Left ventricle myocardium inferior (tissue), 1 donor: Measurements from ENCODE around the gene ACOX3. TPM values are rescaled to one million over a fixed set of nuclear protein-coding genes. Genes with fewer than 3 reads are reported as not detected.
A peak's percentile ranks its signal among the peaks of the same experiment; 100 is the strongest.

Experiments used
- DNase-seq: peaks from one replicate; pipeline ENCODE4 v3.0.0-alpha.2; 2020
- H3K27ac ChIP-seq: fragments of 200-600 bp; replicated peaks from 2 replicates; pipeline ENCODE4 v1.8.0; 2021
- H3K27me3 ChIP-seq: fragments of 200-600 bp; 2 replicates; pipeline ENCODE4 v1.8.0; 2021; ENCODE audit warnings: low read depth
- H3K36me3 ChIP-seq: fragments of 200-600 bp; 2 replicates; pipeline ENCODE4 v1.8.0; 2021
- H3K4me1 ChIP-seq: fragments of 200-600 bp; 2 replicates; pipeline ENCODE4 v1.8.0; 2021
- H3K4me3 ChIP-seq: fragments of 200-600 bp; 2 replicates; pipeline ENCODE4 v1.8.0; 2021; ENCODE audit warnings: mild to moderate bottlenecking, moderate library complexity
- H3K9me3 ChIP-seq: fragments of 200-600 bp; replicated peaks from 2 replicates; pipeline ENCODE4 v1.8.0; 2021
- intact Hi-C: fragments of 100-400 bp; cut with micrococcal nuclease; formaldehyde crosslinking; loops from one replicate; pipeline ENCODE4 v1.11.0; 2022
- total RNA-seq: library from RNA; stranded (reverse); fragmentation: NEBNext Ultra II Directional; extraction: Animal tissue kit (Norgen Biotek cat#: 25700); gene quantifications from one replicate; pipeline ENCODE4 v1.2.1, GENCODE V29; 2021
- TF ChIP-seq, protein P1 (sequence below): fragments of 200-600 bp; IDR thresholded peaks from 2 replicates; pipeline ENCODE4 v1.8.0; 2021; ENCODE audit warnings: antibody characterized with exemption, mild to moderate bottlenecking, borderline replicate concordance
- donor health status: DM: no; HTN: yes; CAD: no; lungs with severe emphysema.

Gene ACOX3
- total RNA-seq, 1 donor from 2014 or later = 22.0 TPM

GRCh38 chr4:8364141-8364540 lies 76.4 kb downstream of the ACOX3 start:
- DNase-seq = no peak
- no peak overlapping the region for H3K4me3 ChIP-seq
- H3K4me1 ChIP-seq = peaks cover 29% of the 10 kb centered on the region
- peak overlapping the region; percentile 40 for H3K27ac ChIP-seq
- H3K9me3 ChIP-seq = no peaks in the 10 kb centered on the region
- H3K27me3 ChIP-seq = no peaks in the 10 kb centered on the region
- intact Hi-C loops = no loop called here
- TF ChIP-seq, protein P1, sequence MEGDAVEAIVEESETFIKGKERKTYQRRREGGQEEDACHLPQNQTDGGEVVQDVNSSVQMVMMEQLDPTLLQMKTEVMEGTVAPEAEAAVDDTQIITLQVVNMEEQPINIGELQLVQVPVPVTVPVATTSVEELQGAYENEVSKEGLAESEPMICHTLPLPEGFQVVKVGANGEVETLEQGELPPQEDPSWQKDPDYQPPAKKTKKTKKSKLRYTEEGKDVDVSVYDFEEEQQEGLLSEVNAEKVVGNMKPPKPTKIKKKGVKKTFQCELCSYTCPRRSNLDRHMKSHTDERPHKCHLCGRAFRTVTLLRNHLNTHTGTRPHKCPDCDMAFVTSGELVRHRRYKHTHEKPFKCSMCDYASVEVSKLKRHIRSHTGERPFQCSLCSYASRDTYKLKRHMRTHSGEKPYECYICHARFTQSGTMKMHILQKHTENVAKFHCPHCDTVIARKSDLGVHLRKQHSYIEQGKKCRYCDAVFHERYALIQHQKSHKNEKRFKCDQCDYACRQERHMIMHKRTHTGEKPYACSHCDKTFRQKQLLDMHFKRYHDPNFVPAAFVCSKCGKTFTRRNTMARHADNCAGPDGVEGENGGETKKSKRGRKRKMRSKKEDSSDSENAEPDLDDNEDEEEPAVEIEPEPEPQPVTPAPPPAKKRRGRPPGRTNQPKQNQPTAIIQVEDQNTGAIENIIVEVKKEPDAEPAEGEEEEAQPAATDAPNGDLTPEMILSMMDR = no peak
- peaks cover 22% of the 10 kb centered on the region for H3K36me3 ChIP-seq

DNA sequence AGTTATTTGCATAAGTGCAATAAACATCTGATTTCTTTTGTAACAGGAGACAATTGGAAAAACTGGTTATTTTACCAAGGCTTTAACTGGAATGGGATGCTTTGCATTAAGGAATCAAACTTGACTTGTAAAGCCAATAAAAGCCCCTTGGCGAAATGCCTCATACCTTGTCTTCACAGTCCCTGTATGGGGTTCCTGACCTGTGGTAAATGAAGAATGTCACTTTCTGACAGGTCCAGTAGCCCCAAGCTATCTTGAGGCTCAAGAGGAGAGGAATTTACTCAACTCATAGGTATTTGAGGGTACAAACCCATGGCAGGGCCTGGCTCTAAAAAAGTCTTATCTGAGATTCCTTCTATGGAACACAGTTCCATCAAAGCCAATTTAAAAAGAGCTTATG lies 78.0 kb downstream of the ACOX3 start:
- peaks cover 22% of the 10 kb centered on the region for H3K36me3 ChIP-seq
- TF ChIP-seq, protein P1 = no peak
- H3K27me3 ChIP-seq = no peaks in the 10 kb centered on the region
- peaks cover 29% of the 10 kb centered on the region for H3K4me1 ChIP-seq
- H3K9me3 ChIP-seq = no peaks in the 10 kb centered on the region
- H3K27ac ChIP-seq = no peak overlapping the region
- H3K4me3 ChIP-seq = no peak overlapping the region
- intact Hi-C loops = no loop called here
- no peak for DNase-seq

GRCh38 chr4:8359193-8359592 lies 81.3 kb downstream of the ACOX3 start:
- TF ChIP-seq, protein P1 = no peak
- Histone ChIP-seq H3K36me3 (no peaks in the 10 kb centered on the region), H3K9me3 (no peaks in the 10 kb centered on the region), H3K27ac (no peak overlapping the region), H3K4me3 (no peak overlapping the region), H3K27me3 (no peaks in the 10 kb centered on the region), H3K4me1 (peaks cover 36% of the 10 kb centered on the region)
- intact Hi-C loops = no loop called here
- no peak for DNase-seq

DNA sequence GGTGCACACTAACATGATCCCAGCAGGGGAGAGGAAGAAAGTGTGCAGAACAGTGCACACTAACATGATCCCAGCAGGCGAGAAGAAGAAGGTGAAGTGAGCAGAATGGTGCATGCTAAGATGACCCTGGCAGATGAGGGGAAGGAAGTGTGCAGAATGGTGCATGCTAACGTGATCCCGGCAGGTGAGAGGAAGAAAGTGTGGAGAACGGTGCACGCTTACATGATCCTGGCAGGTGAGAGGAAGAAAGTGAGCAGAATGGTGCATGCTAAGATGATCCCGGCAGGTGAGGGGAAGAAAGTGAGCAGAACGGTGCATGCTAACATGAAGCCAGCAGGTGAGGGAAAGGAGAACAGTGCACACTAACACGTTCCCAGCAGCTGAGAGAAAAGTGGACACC lies 83.7 kb downstream of the ACOX3 start:
- no peak overlapping the region for H3K4me3 ChIP-seq

DNA sequence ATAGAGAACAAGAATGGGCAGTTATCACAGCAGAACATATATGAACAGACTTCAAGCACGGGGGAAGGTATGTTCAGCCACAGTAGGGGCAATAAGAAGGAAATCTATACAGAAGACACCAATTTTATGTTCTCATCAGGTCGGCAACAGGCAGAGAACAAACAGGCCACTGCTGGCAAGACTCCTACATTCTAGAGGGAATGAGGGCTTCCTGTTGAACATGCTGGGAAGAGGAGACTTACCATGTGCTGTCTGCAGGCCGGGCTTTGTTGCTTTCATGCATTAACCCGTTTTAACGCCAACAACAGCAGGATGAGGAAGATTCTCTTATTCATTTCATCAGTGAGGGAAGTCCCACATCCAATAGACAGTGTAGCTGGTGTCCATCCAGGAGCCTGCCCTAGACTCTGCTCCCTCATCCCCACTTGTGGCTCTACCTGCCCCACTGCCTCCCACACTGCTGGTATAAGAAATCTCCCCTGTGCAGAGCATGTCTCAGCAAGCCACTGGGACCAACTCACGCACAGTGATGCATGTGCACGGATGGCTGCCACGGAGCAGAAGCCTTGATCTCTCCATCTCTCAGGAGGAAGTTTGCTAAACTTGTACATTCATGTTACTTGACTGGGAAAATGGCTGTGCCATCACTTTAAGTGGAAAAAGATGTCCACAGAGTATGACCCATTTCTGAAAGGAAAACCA lies 84.5 kb downstream of the ACOX3 start:
- no peak for DNase-seq
- Histone ChIP-seq H3K9me3 (no peaks in the 10 kb centered on the region), H3K36me3 (no peaks in the 10 kb centered on the region), H3K4me3 (no peak overlapping the region), H3K4me1 (peaks cover 40% of the 10 kb centered on the region), H3K27ac (peak overlapping the region; percentile 37), H3K27me3 (no peaks in the 10 kb centered on the region)
- TF ChIP-seq, protein P1 = no peak
- intact Hi-C loops = no loop called here

More for the DNA sequence above, 83.7 kb downstream of the ACOX3 start:
- Histone ChIP-seq H3K36me3 (no peaks in the 10 kb centered on the region), H3K27ac (no peak overlapping the region), H3K27me3 (no peaks in the 10 kb centered on the region), H3K4me1 (peaks cover 33% of the 10 kb centered on the region), H3K9me3 (no peaks in the 10 kb centered on the region)
- no peak for DNase-seq
- intact Hi-C loops = no loop called here
- TF ChIP-seq, protein P1 = no peak
